ENCODE data around the gene IL1RL2.

The IL1RL2 gene

DNA sequence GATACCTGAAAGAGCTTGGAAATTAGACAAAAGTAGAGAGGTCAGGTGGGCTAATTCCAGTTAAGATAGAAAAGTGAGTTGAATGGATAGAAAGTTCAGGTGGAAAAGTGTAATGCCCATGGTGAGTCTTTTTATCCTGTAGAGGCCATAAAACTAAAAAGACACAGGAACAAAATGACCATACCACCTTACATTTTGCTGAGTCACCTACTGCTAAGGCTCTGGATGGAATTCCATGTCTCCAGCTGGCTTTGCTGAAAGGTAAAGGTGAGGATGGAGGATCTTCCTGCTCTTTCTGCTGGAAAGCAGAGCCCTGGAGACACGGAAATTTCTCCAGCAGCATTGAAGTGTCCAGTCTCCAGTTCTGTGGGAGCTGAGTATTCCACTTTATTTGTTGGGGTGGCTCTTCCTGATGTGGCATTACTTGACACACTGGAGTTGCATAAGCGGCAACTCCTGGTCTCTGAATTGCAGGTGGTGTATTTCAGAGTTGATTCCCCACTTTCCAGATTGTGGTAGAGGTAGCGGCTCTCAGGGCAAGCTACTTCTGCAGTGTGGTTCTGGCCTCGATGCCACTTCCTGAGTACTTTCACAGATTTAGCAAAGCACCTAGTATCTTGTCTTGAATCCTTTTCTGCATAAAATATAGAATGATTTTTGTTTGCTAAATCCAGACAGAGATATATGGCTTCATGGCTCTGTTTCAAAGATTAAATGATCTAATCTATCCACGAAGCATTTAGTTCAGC lies 10.7 kb downstream of the IL1RL2 start:
- DNase-seq = no peak

DNA sequence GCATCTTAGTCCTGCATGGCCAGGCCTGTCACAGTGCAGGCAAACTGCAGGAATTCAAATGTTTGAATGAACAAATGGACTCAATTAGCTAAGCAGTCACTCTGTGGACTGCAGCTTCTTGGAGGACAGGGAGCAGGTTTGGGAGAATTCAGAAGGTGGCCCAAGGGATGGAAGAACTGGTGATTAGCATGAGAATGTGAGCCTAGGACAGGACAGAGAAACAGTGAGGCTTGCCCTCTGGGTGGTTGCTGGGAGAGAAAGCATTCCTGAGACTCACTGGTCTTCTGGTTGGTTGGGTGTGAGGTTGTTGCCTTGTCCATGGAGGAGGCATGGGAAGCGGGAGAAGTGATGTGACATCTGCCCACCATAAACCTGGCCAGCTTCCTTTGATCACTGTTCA lies 13.7 kb downstream of the IL1RL2 start:
- no peak for DNase-seq

DNA sequence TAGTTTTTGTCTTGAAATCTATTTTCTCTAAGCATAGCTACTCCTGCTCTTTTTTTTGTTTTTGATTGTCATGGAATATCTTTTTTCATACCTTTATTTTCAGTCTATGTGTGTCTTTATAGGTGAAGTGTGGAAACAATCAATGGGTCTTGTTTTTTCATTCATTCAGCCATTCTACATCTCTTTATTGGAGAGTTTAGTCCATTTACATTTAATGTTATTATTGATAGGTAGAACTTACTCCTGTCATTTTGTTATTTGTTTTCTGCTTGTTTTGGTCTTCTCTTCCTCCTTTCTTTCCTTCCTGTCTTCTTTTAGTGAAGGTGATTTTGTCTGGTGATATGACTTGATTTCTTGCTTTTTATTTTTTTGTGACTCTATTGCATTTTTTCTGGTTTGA lies 17.8 kb downstream of the IL1RL2 start:
- no peak for DNase-seq

DNA sequence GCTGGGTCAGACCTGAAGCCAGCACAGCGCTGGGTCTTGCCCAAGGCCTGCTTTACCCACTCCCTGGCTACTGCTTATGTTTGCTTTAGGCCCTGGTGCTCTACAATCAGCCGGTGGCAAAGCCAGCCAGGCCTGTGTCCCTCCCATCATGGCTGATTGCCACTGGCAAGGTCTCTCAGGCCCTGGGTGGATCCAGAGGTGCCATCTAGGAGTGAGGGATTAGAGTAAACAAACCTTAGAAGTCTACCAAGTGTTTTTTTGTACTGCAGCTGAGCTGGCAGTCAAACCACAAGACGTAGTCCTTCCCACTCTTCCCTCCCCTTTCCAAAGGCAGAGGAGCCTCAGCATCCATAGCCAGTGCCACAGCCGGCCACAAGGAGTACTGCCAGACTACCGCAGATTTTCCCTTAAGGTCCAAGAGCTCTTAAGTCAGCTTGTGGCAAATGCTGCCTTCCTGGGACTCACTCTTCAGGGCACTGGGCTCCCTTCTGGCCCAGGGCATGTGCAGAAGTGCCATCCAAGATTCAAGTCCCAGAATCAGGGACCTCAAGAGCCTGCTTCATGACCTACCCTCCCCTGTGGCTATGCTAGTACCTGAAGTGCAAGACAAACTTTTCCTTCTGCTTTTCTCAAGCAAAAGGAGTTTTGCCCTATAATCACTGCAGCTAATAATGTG lies 20.0 kb downstream of the IL1RL2 start:
- DNase-seq = no peak

DNA sequence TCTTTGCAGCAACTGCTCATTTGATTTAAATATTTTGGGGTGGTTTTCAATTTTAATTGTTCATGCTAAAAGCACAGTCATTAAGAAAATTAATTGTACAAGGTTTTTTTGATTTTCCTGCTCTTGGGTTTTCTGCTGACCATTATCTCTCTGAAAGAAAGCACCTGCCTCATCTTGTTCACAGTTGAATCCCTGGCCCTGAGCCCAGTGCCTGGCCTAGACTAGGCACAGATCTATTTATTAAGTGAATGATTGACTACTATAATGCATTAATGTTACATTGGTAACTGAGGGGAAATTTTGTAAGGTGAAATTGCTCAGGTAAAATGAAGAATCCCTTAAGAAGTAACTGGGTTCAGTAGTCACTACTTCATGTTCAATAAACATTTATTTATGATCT lies 22.0 kb downstream of the IL1RL2 start:
- DNase-seq = no peak

GRCh38 chr2:102209474-102209873 lies 22.7 kb downstream of the IL1RL2 start:
- DNase-seq = no peak

DNA sequence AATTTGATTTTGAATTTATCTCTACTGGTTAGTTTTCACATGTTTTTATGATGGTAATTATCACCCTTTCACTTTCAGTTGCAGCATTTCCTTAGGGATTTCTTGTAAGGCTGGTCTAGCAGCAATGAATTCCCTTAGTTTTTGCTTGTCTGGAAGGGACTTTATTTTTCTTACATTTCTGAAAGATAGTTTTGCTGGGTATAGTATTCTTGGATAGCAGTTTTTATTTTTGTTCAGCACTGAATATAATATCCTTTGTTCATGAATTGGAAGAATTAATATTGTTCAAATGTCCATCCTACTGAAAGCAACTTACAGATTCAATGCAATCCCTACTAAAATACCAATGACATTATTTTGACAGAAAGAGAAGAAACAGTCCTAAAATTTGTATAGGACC lies 30.2 kb downstream of the IL1RL2 start:
- no peak for DNase-seq

DNA sequence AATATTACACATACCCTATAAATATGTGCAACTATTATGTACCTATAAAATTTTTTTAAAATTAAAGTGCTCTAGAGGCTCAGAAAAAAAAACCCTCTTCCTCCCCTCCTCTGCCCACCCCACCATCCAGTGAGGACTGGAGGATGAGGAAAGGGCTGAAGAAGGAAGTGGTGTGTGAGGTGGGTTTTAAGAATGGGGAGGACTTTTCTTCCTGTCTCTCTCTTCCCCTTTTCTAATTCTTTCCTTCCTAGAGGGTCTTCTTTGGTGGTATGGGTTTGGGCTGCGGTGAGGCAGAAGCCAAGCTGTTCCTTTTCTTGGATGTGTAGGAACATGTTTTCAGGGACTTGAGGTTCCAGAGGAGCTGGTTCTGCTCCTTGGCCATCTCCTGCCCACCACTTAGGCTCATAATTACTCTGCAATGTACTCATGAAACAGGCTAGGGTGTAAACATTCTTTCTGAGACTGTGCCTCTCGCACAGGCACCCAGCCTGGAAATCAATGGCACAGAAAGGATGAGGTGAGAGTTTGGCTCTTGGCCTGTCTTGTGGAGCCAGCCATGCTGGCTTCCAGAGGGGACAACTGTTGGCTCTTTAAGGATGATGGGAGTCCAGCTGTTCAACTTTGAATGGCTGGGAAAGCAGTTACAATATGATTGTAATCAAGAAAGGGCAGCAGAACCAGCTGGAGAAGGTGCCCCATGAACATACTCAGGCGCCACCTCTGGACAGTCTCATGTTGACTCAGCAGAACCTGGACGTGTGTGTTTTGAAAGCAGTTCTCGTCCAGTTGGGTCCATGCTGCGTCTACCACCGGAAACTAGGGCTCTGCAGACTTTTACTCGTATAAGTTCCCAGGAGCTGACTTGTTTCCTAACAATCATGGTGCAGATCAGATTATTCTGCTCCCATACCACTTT lies 38.3 kb downstream of the IL1RL2 start:
- no peak for DNase-seq

- DNase-seq = no peak
These were observed 39.3 kb downstream of the IL1RL2 start for GRCh38 chr2:102226171-102226570.

DNA sequence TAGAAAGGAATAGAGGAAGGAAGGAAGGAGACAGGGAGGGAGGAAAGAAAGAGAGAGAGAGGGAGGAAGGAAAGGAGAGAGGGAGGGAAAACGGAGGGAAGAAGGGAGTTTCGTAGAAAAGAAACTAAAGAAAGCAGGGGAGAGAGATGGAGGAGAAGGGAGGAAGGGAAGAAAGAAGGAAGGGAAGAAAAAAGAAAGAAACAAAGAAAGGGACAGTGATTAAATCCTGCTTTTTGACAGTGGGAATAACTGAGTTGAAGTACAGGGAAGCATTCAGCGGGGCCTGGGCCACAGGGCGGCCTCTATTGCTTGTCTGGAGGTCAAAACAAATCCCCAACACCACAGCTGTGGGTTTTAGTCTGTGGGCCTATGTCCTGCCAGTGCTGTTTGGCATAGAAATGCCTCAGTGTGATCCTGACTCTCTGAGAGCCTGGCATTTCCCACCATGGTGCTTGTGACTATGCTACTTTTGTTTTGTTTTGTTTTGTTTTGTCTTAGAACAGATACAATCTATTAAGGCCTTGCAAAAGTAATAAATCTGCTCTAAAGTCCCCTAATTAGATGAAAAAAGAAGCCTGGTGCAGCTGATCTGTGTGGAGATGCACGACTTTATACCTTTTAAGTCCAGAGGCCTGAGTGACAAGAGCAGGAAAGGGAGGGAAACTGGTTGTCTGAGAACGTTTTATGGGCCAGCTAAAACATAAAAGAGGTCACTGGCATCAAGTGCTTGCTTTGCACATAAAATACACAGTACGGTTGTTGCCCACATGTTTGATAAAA lies 40.0 kb downstream of the IL1RL2 start:
- DNase-seq = peak; percentile 55

- no peak for DNase-seq
These were observed 42.4 kb downstream of the IL1RL2 start for GRCh38 chr2:102229141-102229769.

DNA sequence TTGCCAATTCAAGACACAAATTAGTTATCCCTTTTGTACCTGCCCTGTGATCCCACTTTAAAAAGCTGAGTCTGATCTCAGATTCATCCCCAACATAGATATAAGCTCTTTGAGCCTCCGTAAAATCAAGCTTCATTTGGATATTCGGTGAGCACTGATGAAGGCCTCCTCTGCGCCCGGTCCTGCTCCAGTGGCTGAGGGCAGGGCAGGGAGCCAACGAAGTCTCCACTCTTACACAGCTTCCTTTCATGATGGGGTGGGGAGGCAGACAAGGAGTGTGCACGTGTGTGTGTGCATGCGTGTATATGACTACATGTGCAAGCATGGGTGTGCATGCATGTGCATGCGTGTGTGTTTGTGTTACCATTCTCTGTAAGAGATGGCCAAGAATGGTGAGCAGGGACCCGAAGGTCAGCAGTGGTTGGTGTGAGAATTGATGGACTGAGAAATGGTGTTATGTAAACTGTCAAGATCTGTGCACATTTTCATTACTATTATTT lies 43.6 kb downstream of the IL1RL2 start:
- no peak for DNase-seq

DNA sequence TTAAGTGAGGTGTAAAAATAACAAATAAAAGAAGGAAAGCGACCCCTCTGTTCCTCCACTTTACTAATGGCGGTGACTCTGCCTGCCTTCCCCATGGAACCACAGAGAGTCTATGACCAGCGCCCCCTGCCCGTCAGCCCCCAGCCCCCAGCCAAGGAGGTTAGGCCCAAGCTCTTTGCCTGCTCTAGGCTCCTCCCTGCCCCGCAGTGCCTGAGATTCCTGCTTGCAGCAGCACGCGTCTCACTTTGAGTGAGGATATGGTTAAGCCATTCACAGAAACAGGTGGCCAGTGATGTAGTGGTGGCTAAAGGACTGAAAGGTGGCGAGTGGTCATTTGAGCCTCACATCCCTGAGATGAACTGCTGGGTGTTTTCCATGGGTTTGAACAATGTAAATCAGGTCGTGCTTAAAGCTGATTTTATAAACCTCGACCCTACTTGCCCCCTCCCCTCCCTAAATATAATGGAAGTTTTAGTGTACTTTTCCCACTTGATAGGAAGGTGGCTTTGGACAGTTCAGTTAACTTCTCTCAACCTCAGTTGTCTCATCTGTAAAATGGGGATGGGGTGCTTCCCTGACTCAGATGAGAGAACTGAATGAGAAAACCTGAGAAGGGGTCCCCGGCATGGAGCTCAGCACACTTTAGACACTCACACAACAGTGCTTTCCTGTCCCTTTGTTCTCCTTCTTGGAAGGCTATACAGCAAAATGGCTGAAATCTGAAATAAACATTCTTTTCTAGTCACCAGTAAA lies 46.5 kb downstream of the IL1RL2 start:
- DNase-seq = no peak

DNA sequence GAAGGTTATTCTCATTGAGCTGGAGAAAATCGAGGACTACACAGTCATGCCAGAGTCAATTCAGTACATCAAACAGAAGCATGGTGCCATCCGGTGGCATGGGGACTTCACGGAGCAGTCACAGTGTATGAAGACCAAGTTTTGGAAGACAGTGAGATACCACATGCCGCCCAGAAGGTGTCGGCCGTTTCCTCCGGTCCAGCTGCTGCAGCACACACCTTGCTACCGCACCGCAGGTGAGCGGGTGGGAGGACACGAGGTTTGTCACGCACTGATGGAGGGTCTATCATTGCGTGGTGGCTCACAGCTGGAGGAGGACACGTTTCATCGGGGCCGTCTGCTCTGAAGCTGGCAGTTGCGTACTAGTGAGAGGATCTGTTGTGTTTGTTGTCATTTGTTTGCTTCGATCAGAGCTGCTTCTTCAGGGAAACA lies 48.2 kb downstream of the IL1RL2 start:
- DNase-seq = no peak

GRCh38 chr2:102235491-102235890 lies 48.7 kb downstream of the IL1RL2 start:
- no peak for DNase-seq

DNA sequence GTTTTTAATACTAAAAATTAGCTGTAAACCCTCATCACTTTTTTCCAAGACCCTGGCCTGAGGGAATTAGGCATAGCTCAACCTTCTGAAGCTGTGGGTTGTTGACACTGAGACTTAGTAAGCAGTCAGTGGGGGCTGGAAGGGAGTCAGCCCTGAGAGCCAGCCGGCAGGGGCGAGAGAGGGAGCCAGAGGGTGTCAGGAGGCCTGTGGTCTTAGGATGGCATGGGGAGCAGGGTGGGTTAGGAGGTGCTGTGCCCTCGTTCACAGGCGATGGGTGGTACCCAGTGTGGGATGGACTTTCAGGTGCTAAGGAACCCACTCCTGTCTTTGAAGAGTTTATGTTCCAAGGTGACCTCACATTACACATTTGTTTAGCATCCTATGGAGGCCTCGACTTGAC lies 49.3 kb downstream of the IL1RL2 start:
- DNase-seq = no peak

DNA sequence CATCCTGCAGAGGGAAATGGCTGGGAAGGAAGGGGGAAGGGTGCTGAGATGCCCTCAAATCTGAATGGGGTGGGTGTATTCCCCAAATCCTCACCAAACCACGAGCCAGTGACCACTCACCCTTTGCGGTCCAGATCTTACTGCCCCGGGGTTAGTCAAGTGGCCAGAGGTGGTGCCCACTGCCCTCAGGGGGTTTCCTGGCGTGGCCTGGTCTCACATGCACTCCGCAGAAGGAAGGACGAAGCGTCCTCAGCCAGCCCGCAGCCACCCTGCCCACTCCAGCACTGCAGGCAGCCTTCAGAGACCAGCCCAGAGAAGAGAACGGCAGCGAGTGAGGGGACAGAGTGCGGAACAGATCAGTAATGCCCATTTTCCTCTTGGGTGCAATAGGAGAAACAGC lies 50.4 kb downstream of the IL1RL2 start:
- no peak for DNase-seq

GRCh38 chr2:102238039-102238756 lies 51.4 kb downstream of the IL1RL2 start:
- DNase-seq = no peak

- no peak for DNase-seq
These were observed 52.0 kb downstream of the IL1RL2 start for GRCh38 chr2:102238778-102239177.

DNA sequence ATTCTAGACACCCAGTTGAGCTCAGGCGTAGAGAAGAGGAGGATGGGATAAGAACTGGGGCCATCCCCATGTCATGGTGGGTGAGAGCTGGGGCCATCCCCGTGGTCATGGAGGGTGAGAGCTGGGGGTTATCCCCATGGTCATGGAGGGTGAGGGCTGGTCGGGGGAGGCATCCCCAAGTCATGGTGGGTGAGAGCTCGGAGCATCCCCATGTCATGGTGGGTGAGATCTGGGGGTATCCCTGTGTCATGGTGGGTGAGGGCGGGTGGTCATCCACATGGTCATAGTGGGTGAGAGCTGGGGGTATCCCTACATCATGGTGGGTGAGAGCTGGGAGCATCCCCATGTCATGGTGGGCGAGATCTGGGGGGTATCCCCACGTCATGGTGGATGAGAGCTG lies 52.5 kb downstream of the IL1RL2 start:
- DNase-seq = no peak
